HG02642 (cell line): ENCODE measurements around the gene PRSS57.
"Not testable (repeated sequence)": the region's sequence is repeated elsewhere in the genome, so short reads cannot be mapped to it uniquely, and the experiment has no call there.

Source experiments
- ATAC-seq: cut with Tn5 transposase; IDR thresholded peaks from one replicate; pipeline ENCODE4 v1.9.1; 2021; ENCODE audit warnings: mild to moderate bottlenecking; ENCODE audit not compliant: unreplicated experiment, poor library complexity

PRSS57 gene

GRCh38 chr19:723714-724113 lies 28.5 kb upstream of the PRSS57 start:
- ATAC-seq, result no peak

DNA sequence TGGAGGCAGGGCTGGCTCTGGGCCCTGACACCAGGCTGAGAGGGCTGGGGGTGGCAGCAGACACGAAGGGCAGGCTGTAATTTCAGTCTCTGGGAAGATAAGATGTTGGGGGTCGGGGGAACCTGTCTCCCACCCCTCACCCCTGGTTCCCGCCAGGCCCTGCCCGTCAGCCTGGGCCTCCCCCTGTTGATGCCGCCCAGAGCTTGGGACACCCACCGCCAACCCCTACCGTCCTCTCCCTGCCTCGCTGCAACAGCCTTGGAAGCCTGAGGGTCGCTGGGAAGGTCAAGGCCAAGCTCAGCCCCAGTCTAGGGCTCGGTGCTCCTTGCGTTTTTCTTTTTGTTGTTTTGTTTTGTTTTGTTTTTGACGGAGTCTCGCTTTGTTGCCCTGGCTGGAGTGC lies 28.0 kb upstream of the PRSS57 start:
- no peak for ATAC-seq

- no peak for ATAC-seq
These were observed 27.4 kb upstream of the PRSS57 start for GRCh38 chr19:722553-723101.

GRCh38 chr19:720345-721160 lies 25.3 kb upstream of the PRSS57 start:
- ATAC-seq, result no peak

DNA sequence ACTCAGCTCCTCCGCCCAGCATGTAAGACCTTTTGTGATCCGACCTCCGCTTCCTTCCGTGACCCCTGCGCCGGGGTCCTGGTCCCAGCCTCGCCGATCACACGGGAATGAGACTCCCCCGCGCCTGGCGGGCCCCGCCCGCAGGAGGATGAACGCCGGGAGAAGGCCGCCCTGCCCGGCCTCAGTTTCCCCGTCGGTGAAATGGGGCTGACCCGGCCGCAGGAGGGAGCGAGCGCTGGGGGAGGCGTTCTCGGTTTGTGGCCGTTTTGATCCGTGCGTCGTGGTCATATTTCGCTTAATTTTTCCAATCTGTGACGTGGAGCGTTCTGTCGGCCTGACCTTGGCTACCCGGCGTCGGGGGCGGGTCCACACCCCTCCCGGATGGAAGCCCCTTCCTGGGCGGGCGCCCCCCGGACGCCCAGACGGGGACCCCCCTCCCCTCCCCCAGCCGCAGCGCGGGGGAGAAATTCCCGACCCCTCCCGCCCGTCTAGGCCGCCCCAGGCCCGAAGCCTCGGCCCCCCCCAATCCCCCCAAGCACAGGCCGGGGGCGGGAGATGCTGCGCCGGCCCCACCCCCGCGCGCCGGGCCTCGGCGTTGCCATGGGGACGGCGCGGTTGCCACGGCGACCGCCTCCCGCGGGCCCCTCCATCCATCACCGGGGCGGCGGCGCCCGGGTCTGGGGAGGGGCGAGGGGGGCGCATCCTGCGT lies 24.5 kb upstream of the PRSS57 start:
- no peak for ATAC-seq

GRCh38 chr19:718991-719512 lies 23.8 kb upstream of the PRSS57 start:
- no peak for ATAC-seq

GRCh38 chr19:718251-718951 lies 23.1 kb upstream of the PRSS57 start:
- ATAC-seq, result no peak

DNA sequence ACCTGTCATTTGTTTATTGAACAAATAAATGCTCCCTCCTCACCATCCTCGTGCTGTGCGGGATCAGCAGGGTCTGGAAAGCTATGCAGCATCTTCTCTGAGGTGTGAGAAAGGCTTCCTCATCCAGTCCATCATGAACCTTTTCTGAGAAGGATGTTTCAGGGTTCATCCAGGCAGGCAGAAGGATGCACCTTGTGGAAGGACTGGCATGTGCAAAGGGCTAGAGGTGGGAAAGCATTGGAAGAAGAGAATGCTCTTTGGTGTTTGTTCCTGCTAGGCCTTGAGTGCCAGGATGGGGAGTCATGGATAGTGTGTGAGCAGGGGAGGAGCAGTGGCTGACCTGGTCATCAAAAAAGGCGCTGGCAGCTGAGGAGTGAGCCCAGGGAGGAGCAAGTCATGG lies 20.1 kb upstream of the PRSS57 start:
- no peak for ATAC-seq

DNA sequence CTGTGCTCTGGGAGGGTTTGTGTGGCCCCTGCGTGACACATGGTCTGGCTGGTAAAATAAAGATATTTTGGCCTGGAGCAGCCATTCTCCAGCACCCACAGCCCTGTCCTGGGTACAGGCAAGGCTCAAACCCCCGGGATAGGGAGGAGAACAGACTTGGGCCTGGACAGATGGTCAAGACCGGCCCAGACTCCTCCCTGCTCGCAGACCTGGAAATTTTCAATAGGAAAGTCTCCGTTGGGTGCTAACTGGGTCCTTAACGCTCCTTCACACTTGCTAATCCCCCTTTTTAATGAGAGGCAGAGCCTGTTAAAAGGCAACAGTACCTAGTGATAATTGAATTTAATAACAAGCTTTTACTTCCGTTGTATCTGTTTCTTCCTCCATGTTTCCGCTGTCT lies 16.0 kb upstream of the PRSS57 start:
- no peak for ATAC-seq

DNA sequence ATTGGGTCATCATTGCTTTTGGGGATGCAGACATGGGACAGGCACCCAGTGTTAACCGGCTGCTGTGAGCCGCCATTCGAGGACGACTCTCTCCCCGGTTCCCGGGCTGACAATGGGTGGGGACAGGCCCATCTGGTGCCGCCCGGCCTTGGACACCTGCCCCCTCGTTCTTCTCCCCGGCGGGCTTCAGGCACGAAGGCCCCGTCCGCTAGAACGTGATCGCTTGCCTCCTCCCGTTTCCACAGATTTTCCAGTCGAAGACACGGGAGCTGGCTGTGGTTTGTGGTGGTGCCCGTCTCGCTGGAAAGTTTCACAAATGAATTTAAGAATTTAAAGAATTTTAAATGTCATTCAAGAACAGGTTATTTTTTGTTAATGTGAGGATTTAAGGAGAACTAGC lies 15.5 kb upstream of the PRSS57 start:
- no peak for ATAC-seq

- no peak for ATAC-seq
These were observed 14.8 kb upstream of the PRSS57 start for GRCh38 chr19:709965-710571.

GRCh38 chr19:709196-709964 lies 14.1 kb upstream of the PRSS57 start:
- ATAC-seq, result no peak

GRCh38 chr19:708154-709143 lies 13.2 kb upstream of the PRSS57 start, which contains the start of gene PALM:
PALM (plus strand) TSS chr19:708935; CDS start chr19:709147, 212 bp downstream.
- no peak for ATAC-seq

DNA sequence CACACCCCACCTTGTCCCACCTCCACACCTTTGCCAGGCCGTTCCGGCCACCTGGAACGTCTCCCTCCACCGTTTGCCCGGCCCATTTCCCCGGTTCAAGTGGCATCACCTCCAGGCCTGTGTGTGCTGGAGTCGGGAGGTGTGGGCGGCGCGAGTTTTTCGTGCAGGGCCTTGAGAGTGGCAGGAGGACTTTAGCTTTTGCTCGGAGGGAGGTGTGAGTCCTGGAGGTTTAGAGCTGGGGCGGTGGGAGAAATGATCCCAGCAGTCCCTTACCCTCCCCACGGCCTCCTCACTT lies 9.1 kb upstream of the PRSS57 start:
- no peak for ATAC-seq

- ATAC-seq, result no peak
These were observed 8.6 kb upstream of the PRSS57 start for GRCh38 chr19:703651-704446.

DNA sequence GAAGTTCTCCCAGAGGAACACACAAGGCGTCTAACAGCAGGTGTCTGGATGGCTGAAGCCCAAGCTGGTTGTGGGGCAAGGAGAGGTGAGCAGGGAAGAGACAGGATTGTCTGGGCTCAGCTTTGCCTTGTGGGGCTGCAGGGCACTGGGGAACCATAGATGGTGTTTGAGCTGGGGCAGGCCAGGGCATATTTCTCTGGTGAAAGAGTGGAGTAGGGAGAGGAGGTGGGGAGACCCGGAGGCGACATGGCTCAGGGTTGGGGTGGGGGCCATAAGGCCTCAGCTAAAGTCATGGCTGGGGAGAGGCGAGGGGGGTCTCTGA lies 8.0 kb upstream of the PRSS57 start:
- no peak for ATAC-seq

- ATAC-seq, result not testable (repeated sequence)
These were observed 7.6 kb upstream of the PRSS57 start for GRCh38 chr19:702847-703246.

- ATAC-seq, result not testable (repeated sequence)
These were observed 4.6 kb upstream of the PRSS57 start for GRCh38 chr19:699885-700284.
